Posterior vena cava (tissue), 2 donors: ENCODE results near the gene TXNRD2. TPM values are rescaled to one million over a fixed set of nuclear protein-coding genes. Genes with fewer than 3 reads are reported as not detected.
A peak's percentile ranks its signal among the peaks of the same experiment; 100 is the strongest.

Source experiments
- DNase-seq: peaks from one replicate; pipeline ENCODE4 v3.0.0-alpha.2; 2020; ENCODE audit warnings: low spot score
- intact Hi-C, 2 donors: fragments of 100-400 bp; cut with DNase I; formaldehyde crosslinking; loops; one replicate each; pipeline versions ENCODE4 v1.14.1 to v1.14.2; 2022 to 2023
- total RNA-seq, 2 donors: library from RNA; stranded (reverse); fragmentation: NEBNext Ultra II Directional; extraction: Animal tissue kit (Norgen Biotek cat#: 25700); gene quantifications; one replicate each; pipeline ENCODE4 v1.2.1, GENCODE V29; 2021
- donor health status: DM: yes; HTN: yes; CAD: no.
- donor health status: DM: yes; HTN: yes; CAD: no.

The TXNRD2 gene
- total RNA-seq, 2 donors from 2014 or later = 13.9 to 19.2 TPM

GRCh38 chr22:19981171-19981960 lies 39.7 kb upstream of the TXNRD2 start:
- peak; percentile 80 for DNase-seq
- intact Hi-C loops = no loop called here

- DNase-seq = peak; percentile 67
- intact Hi-C loops = no loop called here
Measured at GRCh38 chr22:19980766-19981165, 39.1 kb upstream of the TXNRD2 start.

- no peak for DNase-seq
- intact Hi-C loops = no loop called here
Measured at GRCh38 chr22:19979712-19980493, 38.3 kb upstream of the TXNRD2 start.

GRCh38 chr22:19978748-19979147 lies 37.1 kb upstream of the TXNRD2 start:
- no peak for DNase-seq
- intact Hi-C loops = no loop called here

GRCh38 chr22:19977296-19978243 lies 36.0 kb upstream of the TXNRD2 start:
- intact Hi-C loops = no loop called here
- DNase-seq = no peak

- DNase-seq = no peak
- intact Hi-C loops = no loop called here
Measured at GRCh38 chr22:19976671-19977070, 35.1 kb upstream of the TXNRD2 start.

GRCh38 chr22:19975707-19976035 lies 34.1 kb upstream of the TXNRD2 start:
- no peak for DNase-seq
- intact Hi-C loops = no loop called here

- no peak for DNase-seq
- intact Hi-C loops = no loop called here
Measured at GRCh38 chr22:19974935-19975706, 33.5 kb upstream of the TXNRD2 start.

- DNase-seq = no peak
- intact Hi-C loops = no loop called here
Measured at GRCh38 chr22:19974268-19974861, 32.7 kb upstream of the TXNRD2 start.

- DNase-seq = no peak
- intact Hi-C loops = no loop called here
Measured at GRCh38 chr22:19973551-19974267, 32.1 kb upstream of the TXNRD2 start.

- intact Hi-C loops = no loop called here
- no peak for DNase-seq
Measured at GRCh38 chr22:19972652-19973550, 31.3 kb upstream of the TXNRD2 start.

GRCh38 chr22:19972251-19972650 lies 30.6 kb upstream of the TXNRD2 start:
- DNase-seq = no peak
- intact Hi-C loops = no loop called here

GRCh38 chr22:19971276-19972124 lies 29.9 kb upstream of the TXNRD2 start:
- no peak for DNase-seq
- intact Hi-C loops = loop anchor here (2.0 kb wide), 1 partner anchor 41 kb away; no protein-coding TSS in a partner anchor

- intact Hi-C loops = loop anchor here (2.0 kb wide), 1 partner anchor 42 kb away; no protein-coding TSS in a partner anchor
- DNase-seq = peak; percentile 92
Measured at GRCh38 chr22:19970479-19971275, 29.1 kb upstream of the TXNRD2 start.

- intact Hi-C loops = loop anchor here (2.0 kb wide), 1 partner anchor 43 kb away; no protein-coding TSS in a partner anchor
- DNase-seq = no peak
Measured at GRCh38 chr22:19970031-19970478, 28.4 kb upstream of the TXNRD2 start.
